HG02763 (cell line): ENCODE results near the gene ESR1.
"Not testable (repeated sequence)": the region's sequence is repeated elsewhere in the genome, so short reads cannot be mapped to it uniquely, and the experiment has no call there.

ENCODE experiments used
- ATAC-seq: cut with Tn5 transposase; IDR thresholded peaks from one replicate; pipeline ENCODE4 v1.9.1; 2021; ENCODE audit warnings: mild to moderate bottlenecking, moderate library complexity; ENCODE audit not compliant: unreplicated experiment

The ESR1 gene

GRCh38 chr6:151964412-151964811, 156.9 kb downstream of the ESR1 start:
- not testable (repeated sequence) for ATAC-seq

- ATAC-seq, result no peak
Measured at GRCh38 chr6:151974061-151974617, 166.7 kb downstream of the ESR1 start.

GRCh38 chr6:151975795-151976194, 168.3 kb downstream of the ESR1 start:
- no peak for ATAC-seq

- ATAC-seq, result not testable (repeated sequence)
Measured at GRCh38 chr6:151988199-151988598, 180.7 kb downstream of the ESR1 start.

- no peak for ATAC-seq
Measured at GRCh38 chr6:151992091-151992490, 184.6 kb downstream of the ESR1 start.

GRCh38 chr6:151993364-151993763, 185.9 kb downstream of the ESR1 start:
- no peak for ATAC-seq

GRCh38 chr6:151998784-151999183, 191.3 kb downstream of the ESR1 start:
- no peak for ATAC-seq

- ATAC-seq, result no peak
Measured at GRCh38 chr6:151999194-151999593, 191.7 kb downstream of the ESR1 start.

- ATAC-seq, result no peak
Measured at GRCh38 chr6:152001408-152001807, 193.9 kb downstream of the ESR1 start.

GRCh38 chr6:152002306-152002705, 194.8 kb downstream of the ESR1 start:
- no peak for ATAC-seq

- no peak for ATAC-seq
Measured at GRCh38 chr6:152004036-152004566, 196.6 kb downstream of the ESR1 start.

- no peak for ATAC-seq
Measured at GRCh38 chr6:152004896-152005295, 197.4 kb downstream of the ESR1 start.

- ATAC-seq, result no peak
Measured at GRCh38 chr6:152008779-152009178, 201.3 kb downstream of the ESR1 start.

- no peak for ATAC-seq
Measured at GRCh38 chr6:152012227-152012626, 204.7 kb downstream of the ESR1 start.

GRCh38 chr6:152018876-152019275, 211.4 kb downstream of the ESR1 start:
- no peak for ATAC-seq

GRCh38 chr6:152022303-152022702, 214.8 kb downstream of the ESR1 start:
- ATAC-seq, result no peak

GRCh38 chr6:152023613-152024012, 216.1 kb downstream of the ESR1 start:
- ATAC-seq, result no peak

- no peak for ATAC-seq
Measured at GRCh38 chr6:152026291-152026690, 218.8 kb downstream of the ESR1 start.

GRCh38 chr6:152026744-152027143, 219.3 kb downstream of the ESR1 start:
- not testable (repeated sequence) for ATAC-seq

- ATAC-seq, result not testable (repeated sequence)
Measured at GRCh38 chr6:152033765-152034164, 226.3 kb downstream of the ESR1 start.

- no peak for ATAC-seq
Measured at GRCh38 chr6:152034631-152035030, 227.1 kb downstream of the ESR1 start.

GRCh38 chr6:152046118-152046517, 238.6 kb downstream of the ESR1 start:
- ATAC-seq, result no peak

- ATAC-seq, result no peak
Measured at GRCh38 chr6:152048921-152049320, 241.4 kb downstream of the ESR1 start.
